HepG2 (cell line): ENCODE measurements around the gene MESD.

Source experiments
- MTA3 ChIP-seq: sonication (generic); formaldehyde crosslinking; IDR thresholded peaks from 2 replicates; pipeline ENCODE4 v1.4.0; 2020; ENCODE audit warnings: missing genetic modification reagents
- ONECUT2 ChIP-seq: sonication (generic); formaldehyde crosslinking; IDR thresholded peaks from 2 replicates; pipeline ENCODE4 v1.4.0; 2020; ENCODE audit warnings: missing genetic modification reagents
- POLR2A ChIP-seq, 2 experiments: IDR thresholded peaks; 2 replicates each; pipeline ENCODE4 v1.6.1; 2011; ENCODE audit warnings: low read depth in 2 of 2, low read length in 2 of 2, mild to moderate bottlenecking in 1 of 2, moderate library complexity in 1 of 2; ENCODE audit not compliant: insufficient read depth in 1 of 2
- RBFOX2 ChIP-seq: fragments of 200-400 bp; formaldehyde crosslinking; IDR thresholded peaks from 2 replicates; pipeline ENCODE4 v1.6.1; 2017; ENCODE audit warnings: low read depth, mild to moderate bottlenecking, low read length
- ZBTB1 ChIP-seq: sonication (generic); formaldehyde crosslinking; IDR thresholded peaks from 2 replicates; pipeline ENCODE4 v1.4.0; 2020; ENCODE audit warnings: missing genetic modification reagents, borderline replicate concordance
- ZNF713 ChIP-seq: sonication (generic); formaldehyde crosslinking; IDR thresholded peaks from 2 replicates; pipeline ENCODE4 v1.4.0; 2020; ENCODE audit warnings: mild to moderate bottlenecking, missing genetic modification reagents
- TF ChIP-seq, protein P1 (sequence below): sonication (generic); formaldehyde crosslinking; IDR thresholded peaks from 2 replicates; pipeline ENCODE4 v1.8.1; 2023; ENCODE audit warnings: mild to moderate bottlenecking, inconsistent platforms, moderate library complexity, missing genetic modification reagents, borderline replicate concordance
- TF ChIP-seq, protein P2 (sequence below): IDR thresholded peaks from 2 replicates; pipeline ENCODE4 v1.6.1; 2016; ENCODE audit warnings: missing genetic modification reagents, missing compliant biosample characterization

DNA sequence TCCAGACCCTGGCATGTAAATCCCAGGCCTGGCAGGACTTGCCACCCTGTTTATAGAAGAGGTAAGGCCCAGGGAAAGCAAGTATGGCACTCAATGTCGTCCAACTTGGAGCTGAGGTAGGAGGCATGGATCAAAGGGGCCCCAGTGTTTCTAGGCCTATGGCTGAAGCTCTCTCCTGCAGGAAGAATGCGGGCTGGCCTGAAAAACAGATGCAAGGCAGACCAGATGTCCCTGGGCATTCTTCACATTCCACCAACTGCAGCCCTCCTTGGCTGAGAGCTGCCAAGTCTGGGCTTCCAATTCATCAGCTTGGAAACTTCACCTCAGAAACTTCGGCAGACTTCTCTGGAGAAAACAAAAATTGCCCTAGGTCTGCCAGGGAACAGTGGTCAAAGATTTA is 22.2 kb downstream of the MESD start:
- no peak for TF ChIP-seq POLR2A (IDR thresholded peaks at IDR 0.05; ENCODE audit: insufficient read depth in 1 of 2, low read depth in 2 of 2, low read length in 2 of 2)
- no peak for TF ChIP-seq ZBTB1 (CRISPR knock-in tag)
- TF ChIP-seq, protein P1, sequence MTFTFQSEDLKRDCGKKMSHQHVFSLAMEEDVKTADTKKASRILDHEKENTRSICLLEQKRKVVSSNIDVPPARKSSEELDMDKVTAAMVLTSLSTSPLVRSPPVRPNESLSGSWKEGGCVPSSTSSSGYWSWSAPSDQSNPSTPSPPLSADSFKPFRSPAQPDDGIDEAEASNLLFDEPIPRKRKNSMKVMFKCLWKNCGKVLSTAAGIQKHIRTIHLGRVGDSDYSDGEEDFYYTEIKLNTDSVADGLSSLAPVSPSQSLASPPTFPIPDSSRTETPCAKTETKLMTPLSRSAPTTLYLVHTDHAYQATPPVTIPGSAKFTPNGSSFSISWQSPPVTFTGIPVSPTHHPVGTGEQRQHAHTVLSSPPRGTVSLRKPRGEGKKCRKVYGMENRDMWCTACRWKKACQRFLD: no peak
- TF ChIP-seq ZNF713 (CRISPR knock-in tag): no peak
- TF ChIP-seq MTA3 (CRISPR knock-in tag): no peak
- no peak for TF ChIP-seq RBFOX2
- no peak for TF ChIP-seq ONECUT2 (CRISPR knock-in tag)
- TF ChIP-seq, protein P2, sequence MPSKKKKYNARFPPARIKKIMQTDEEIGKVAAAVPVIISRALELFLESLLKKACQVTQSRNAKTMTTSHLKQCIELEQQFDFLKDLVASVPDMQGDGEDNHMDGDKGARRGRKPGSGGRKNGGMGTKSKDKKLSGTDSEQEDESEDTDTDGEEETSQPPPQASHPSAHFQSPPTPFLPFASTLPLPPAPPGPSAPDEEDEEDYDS: no peak
